Psoas muscle (tissue), 8 donors: Measurements from ENCODE around the gene FRMPD1. TPM values are rescaled to one million over a fixed set of nuclear protein-coding genes. Genes with fewer than 3 reads are reported as not detected.

Experiments used
- ATAC-seq, 4 donors: fragments of 200-7000 bp; cut with Tn5 transposase; one replicate each; pipeline ENCODE4 v1.9.1; 2020; ENCODE audit warnings: moderate library complexity in 3 of 4, mild to moderate bottlenecking in 2 of 4
- DNase-seq, 2 donors: peaks; one replicate each; pipeline ENCODE4 v3.0.0-alpha.2; 2020
- H3K27ac ChIP-seq: fragments of 200-600 bp; one replicate; pipeline ENCODE4 v1.8.0; 2022
- H3K27me3 ChIP-seq, 3 donors: fragments of 200-600 bp in 1 of 3; one replicate each; pipeline versions ENCODE4 v1.6.1 to v1.8.0; 2013 to 2022; ENCODE audit warnings: low read length in 2 of 3, mild to moderate bottlenecking in 2 of 3, moderate library complexity in 1 of 3; ENCODE audit not compliant: insufficient read depth in 3 of 3
- H3K36me3 ChIP-seq, 2 donors: fragments of 200-600 bp in 1 of 2; one replicate each; pipeline versions ENCODE4 v1.6.1 to v1.8.0; 2013 to 2022; ENCODE audit warnings: low read depth in 1 of 2, mild to moderate bottlenecking in 1 of 2, moderate library complexity in 1 of 2; ENCODE audit not compliant: insufficient read depth in 1 of 2
- H3K4me1 ChIP-seq: fragments of 200-600 bp; one replicate; pipeline ENCODE4 v1.8.0; 2022
- H3K4me3 ChIP-seq: fragments of 200-600 bp; one replicate; pipeline ENCODE4 v1.8.0; 2022; ENCODE audit warnings: mild to moderate bottlenecking
- H3K9me3 ChIP-seq: fragments of 200-600 bp; one replicate; pipeline ENCODE4 v1.8.0; 2022
- CTCF ChIP-seq: fragments of 200-600 bp; IDR thresholded peaks from one replicate; pipeline ENCODE4 v1.8.0; 2022; ENCODE audit warnings: antibody characterized with exemption
- WGBS, 3 donors: extraction: QIAGEN DNeasy Blood & Tissue Kit; methylation state at CpG; one replicate each; pipeline versions ENCODE4 v1.1.6 to v1.1.7; 2013; 5-methylcytosine and 5-hydroxymethylcytosine counted together
- intact Hi-C, 2 donors: fragments of 100-400 bp; cut with DNase I; formaldehyde crosslinking; loops; one replicate each; pipeline versions ENCODE4 v1.11.0 to v1.14.2; 2022
- polyA plus RNA-seq, 3 donors: library from polyadenylated mRNA; stranded (reverse); fragments of 200-250 nt; gene quantifications; one replicate each; pipeline ENCODE4 v1.2.3, GENCODE V29; 2013
- total RNA-seq, 4 donors: library from RNA; stranded (reverse); fragmentation: NEBNext Ultra II Directional in 2 of 4; extraction: Animal tissue kit (Norgen Biotek cat#: 25700) in 2 of 4; gene quantifications; one replicate each; pipeline versions ENCODE4 v1.2.1 to v1.2.4, GENCODE V29; 2021 to 2023
- donor health status: healthy with polysubstance abuse.
- donor health status: DM: no; HTN: no; CAD: no; lungs with moderate emphysema.
- donor health status: Bipolar disorder and iron deficiency.
- donor health status: healthy.
- donor health status: DM: yes; HTN: yes; CAD: no.
- donor health status: DM: no; HTN: no; CAD: no.
- donor health status: DM: no; HTN: no; CAD: no.
- donor health status: DM: yes; HTN: yes; CAD: no.

FRMPD1 gene
- total and polyA plus RNA-seq, 7 donors: 0.48 to 6.1 (median 1.4) TPM

GRCh38 chr9:37609735-37610397 is 40.9 kb upstream of the FRMPD1 start:
- ATAC-seq: no peak
- no peak for TF ChIP-seq CTCF

GRCh38 chr9:37611014-37611413 is 39.7 kb upstream of the FRMPD1 start:
- H3K27me3 ChIP-seq: no peaks in the 10 kb centered on the region

More at GRCh38 chr9:37609735-37610397, 40.9 kb upstream of the FRMPD1 start:
- Histone ChIP-seq H3K27ac (no peak overlapping the region), H3K4me3 (no peak overlapping the region), H3K4me1 (no peaks in the 10 kb centered on the region), H3K36me3 (no peaks in the 10 kb centered on the region), H3K27me3 (no peaks in the 10 kb centered on the region), H3K9me3 (no peaks in the 10 kb centered on the region)
- WGBS, 3 donors: 67 to 71% (median 71%) methylated on average over 6 of the region's 6 CpGs
- intact Hi-C loops: loop anchor here (5.0 kb wide), 2 partner anchors 37 to 157 kb away; no protein-coding TSS in a partner anchor
- DNase-seq: no peak

GRCh38 chr9:37611961-37612360 is 38.8 kb upstream of the FRMPD1 start:
- DNase-seq: no peak
- Histone ChIP-seq H3K27me3 (no peaks in the 10 kb centered on the region), H3K9me3 (no peaks in the 10 kb centered on the region), H3K36me3 (no peaks in the 10 kb centered on the region), H3K4me3 (no peak overlapping the region), H3K4me1 (no peaks in the 10 kb centered on the region), H3K27ac (no peak overlapping the region)
- intact Hi-C loops: loop anchor here in 1 of 2 donors (5.0 kb wide), 1 partner anchor 155 kb away; no protein-coding TSS in a partner anchor
- TF ChIP-seq CTCF: no peak
- ATAC-seq: no peak
- WGBS, 3 donors: 56 to 85% (median 76%) methylated on average over 1 of the region's 1 CpG

More at GRCh38 chr9:37611014-37611413, 39.7 kb upstream of the FRMPD1 start:
- Histone ChIP-seq H3K27ac (no peak overlapping the region), H3K36me3 (no peaks in the 10 kb centered on the region), H3K4me3 (no peak overlapping the region), H3K9me3 (no peaks in the 10 kb centered on the region), H3K4me1 (no peaks in the 10 kb centered on the region)
- WGBS, 3 donors: 73 to 79% (median 76%) methylated on average over 6 of the region's 6 CpGs
- ATAC-seq (no peak), DNase-seq (no peak)
- no peak for TF ChIP-seq CTCF
- intact Hi-C loops: loop anchor here in 1 of 2 donors (5.0 kb wide), 1 partner anchor 156 kb away; no protein-coding TSS in a partner anchor

GRCh38 chr9:37617161-37617560 is 33.6 kb upstream of the FRMPD1 start:
- Histone ChIP-seq H3K36me3 (no peaks in the 10 kb centered on the region), H3K4me1 (no peaks in the 10 kb centered on the region), H3K27me3 (no peaks in the 10 kb centered on the region), H3K9me3 (no peaks in the 10 kb centered on the region), H3K4me3 (no peak overlapping the region), H3K27ac (no peak overlapping the region)
- no peak for DNase-seq
- no peak for TF ChIP-seq CTCF
- intact Hi-C loops: no loop called here
- peak in 1 of 4 donors; percentile 55 for ATAC-seq
- WGBS, 3 donors: 55 to 65% (median 56%) methylated on average over 2 of the region's 2 CpGs
